ENCODE data around the gene NATD1. TPM values are rescaled to one million over a fixed set of nuclear protein-coding genes. Genes with fewer than 3 reads are reported as not detected.
"Not testable (repeated sequence)": the region's sequence is repeated elsewhere in the genome, so short reads cannot be mapped to it uniquely, and the experiment has no call there.

NATD1 gene
- total RNA-seq, 2 experiments from 2014 or later, result 1.8 to 1.9 TPM

DNA sequence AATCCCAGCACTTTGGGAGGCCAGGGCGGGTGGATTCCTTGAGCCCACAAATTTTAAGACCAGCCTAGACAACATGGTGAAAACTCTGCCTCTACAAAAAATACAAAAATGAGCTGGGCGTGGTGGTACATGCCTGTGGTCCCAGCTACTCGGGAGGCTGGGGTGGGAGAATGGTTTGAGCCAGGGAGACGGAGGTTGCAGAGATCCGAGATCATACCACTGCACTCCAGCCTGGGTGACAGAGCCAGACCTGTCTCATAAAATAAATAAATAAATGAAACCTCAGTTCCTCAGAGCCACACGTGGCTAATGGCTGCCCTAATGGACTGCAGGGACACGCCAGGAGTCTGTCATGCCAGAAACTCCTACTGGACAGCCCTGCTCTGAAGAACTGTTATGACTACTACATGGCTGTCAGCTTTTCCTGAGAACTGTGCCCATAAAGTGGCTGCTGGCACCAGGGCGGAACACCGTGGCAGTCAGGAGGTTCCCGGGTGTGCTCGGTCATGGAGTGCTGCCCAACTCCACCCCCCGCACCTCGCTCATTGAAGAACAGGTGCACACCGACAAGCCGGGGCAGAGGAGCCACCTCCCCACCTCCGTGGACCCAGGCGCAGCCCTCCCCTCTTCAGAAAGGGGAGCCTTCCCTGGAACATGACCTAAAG, 43.6 kb downstream of the NATD1 start:
- CTCF ChIA-PET, result interaction anchor here (1.9 kb wide), 1 partner anchor 82 kb away, joined by 5 read pairs; no protein-coding TSS in a partner anchor
- POLR2A ChIA-PET, result no interaction called here

DNA sequence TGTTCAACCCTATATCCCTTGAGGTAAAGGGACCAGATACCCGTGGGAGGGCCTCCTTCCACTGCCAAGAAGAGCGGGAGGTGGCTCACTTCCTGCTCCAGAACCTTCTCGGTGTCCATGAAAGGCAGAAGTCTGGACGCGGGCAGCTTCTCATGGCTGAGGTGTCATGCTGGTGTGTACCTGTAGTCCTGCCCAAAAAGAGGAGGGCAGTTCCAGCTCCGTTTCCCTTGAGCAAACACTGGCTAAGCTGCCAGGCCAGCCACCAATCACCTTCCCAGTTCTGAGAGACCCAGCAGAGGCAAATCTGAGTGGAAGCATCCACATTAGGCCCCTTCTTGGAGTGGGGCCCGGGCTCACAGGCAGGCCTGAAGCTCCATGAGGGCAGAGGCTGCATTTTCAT, 44.9 kb downstream of the NATD1 start:
- ChIA-PET POLR2A (interaction anchor here (0.7 kb wide), 1 partner anchor 59 kb away, joined by 7 read pairs; no protein-coding TSS in a partner anchor), CTCF (no interaction called here)

GRCh38 chr17:21204935-21205334, 48.3 kb downstream of the NATD1 start:
- ChIA-PET CTCF (no interaction called here), POLR2A (no interaction called here)

DNA sequence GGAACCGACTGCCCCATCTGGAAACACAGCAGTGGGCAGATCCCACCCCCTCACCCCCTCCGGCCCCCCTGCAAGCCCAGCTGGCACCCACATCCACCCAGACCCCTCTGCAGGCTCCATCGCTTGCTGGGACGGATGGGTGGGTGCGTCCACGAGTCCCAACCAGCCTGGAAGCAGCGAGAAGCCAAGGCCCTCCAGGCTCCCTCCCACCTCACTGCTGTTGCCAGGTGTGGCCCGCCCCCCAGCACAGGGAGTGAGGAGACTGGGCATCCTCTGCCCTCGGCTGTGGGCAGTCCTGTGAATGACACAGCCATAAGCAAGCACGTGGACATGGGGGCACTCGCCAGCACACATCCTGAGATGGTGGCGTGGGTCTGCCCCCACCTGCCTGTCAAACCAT, 50.7 kb downstream of the NATD1 start:
- POLR2A ChIA-PET, result no interaction called here
- CTCF ChIA-PET, result no interaction called here

DNA sequence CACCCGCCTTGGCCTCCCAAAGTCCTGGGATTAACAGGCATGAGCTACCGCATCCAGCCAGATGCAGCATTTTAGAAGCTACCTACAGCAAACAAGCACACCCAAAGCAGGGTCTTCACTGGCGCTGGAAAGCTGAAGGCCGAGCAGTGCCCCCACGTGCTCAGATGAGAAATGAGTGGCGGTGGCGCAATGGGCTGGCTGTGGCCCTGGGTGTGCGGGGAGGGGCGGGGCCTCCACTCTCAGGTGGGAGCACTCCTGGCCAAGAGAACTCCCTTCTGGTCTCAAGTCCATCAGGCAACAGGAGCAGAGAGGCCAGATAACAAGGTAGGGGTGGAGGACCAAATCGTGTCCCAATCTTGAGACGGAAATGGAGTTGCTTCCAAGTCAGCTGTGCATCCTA, 51.3 kb downstream of the NATD1 start:
- ChIA-PET POLR2A (interaction anchor here (0.6 kb wide), 1 partner anchor 24 kb away, joined by 3 read pairs; no protein-coding TSS in a partner anchor), CTCF (no interaction called here)

DNA sequence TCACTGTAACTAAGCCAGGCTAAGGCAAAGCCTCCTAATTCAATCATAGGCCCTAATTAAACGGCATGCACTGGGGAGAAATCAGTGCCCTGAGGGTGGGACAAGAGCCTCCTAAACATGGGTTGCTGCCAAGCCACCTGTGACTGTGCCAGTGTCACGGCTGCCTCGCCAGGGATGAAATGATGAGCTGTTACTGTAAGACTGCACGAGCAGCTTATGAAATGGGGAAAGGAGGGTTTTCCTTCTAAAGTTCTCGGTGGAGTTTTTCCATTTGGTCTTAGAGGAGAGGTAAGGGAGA, 52.0 kb downstream of the NATD1 start:
- ChIA-PET POLR2A (no interaction called here), CTCF (no interaction called here)

DNA sequence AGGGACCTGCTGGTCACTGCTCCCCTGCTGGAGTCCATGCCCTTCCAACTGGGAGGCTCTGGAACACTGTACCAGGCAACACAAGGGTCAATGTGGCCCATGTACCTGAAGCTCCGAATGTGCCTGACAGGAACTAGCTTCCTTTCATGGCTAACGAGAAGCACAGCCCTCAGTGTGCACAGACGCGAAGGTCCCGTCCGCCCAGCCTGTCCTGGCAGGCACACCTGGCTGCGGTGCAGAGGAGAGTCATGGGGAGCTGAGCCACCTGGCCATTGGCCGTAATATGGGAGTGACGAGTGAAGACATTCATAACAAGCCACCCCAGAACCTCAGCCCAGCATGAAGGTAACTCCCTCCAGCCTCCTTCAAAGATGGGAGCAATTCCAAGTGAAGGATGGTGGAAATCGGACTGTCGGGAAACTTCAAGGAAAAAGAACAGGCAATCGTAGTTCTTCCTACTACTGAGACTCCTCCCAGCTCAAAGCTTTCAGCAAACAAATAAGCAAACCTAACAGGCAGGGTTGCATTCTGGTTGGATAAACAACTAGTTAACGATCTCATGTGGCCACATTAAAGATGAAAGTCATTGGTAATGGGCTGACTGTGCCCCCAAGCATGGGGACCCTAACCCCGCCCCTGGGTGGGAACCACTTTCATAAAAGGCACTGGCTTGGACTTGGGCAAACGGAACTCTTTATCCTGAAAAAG, 52.5 kb downstream of the NATD1 start:
- POLR2A ChIA-PET, result no interaction called here
- CTCF ChIA-PET, result no interaction called here

DNA sequence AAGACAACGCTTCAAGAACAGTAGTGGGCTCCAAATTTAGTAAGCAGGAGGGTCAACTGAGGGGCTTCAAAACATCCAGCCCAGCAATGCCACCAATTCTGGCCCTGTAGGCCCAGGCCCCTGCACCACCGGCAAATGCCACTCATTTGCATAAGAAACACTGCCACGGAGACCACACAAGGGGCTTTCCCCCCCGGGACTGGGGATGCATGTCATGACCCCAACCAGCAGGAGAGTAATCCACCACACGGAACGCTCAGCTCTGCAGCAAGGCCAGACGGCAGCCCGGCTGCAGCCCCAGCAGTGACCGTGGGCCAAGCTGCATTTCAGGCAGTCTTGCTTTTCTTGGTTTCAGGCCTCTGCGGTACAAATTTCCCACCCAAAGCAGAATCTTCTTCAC, 53.4 kb downstream of the NATD1 start:
- ChIA-PET POLR2A (no interaction called here), CTCF (interaction anchor here (0.6 kb wide), 1 partner anchor 109 kb away, joined by 3 read pairs; no protein-coding TSS in a partner anchor)

GRCh38 chr17:21199311-21199710, 53.9 kb downstream of the NATD1 start:
- ChIA-PET CTCF (interaction anchor here (0.6 kb wide), 1 partner anchor 108 kb away, joined by 3 read pairs; no protein-coding TSS in a partner anchor), POLR2A (no interaction called here)

DNA sequence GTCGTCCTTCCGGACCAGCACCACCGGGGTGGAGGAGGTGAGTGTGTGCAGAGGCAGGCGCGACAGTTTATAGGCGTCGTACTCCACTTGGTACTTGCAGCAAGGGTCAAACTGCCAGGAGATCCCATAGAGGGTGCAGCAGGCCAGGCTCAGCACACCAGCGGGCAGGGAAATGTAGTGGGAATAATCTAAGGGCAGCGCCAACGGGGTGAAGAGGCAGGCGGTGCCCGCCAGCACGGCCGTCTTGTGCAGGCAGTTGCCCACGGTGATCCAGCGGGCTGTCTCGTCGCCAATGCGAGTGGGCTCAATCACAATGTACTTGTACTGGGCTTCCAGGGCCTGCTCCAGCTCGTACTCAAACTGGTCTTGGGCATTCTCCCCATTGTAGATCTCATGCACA, 54.8 kb downstream of the NATD1 start:
- POLR2A ChIA-PET, result no interaction called here
- CTCF ChIA-PET, result no interaction called here

DNA sequence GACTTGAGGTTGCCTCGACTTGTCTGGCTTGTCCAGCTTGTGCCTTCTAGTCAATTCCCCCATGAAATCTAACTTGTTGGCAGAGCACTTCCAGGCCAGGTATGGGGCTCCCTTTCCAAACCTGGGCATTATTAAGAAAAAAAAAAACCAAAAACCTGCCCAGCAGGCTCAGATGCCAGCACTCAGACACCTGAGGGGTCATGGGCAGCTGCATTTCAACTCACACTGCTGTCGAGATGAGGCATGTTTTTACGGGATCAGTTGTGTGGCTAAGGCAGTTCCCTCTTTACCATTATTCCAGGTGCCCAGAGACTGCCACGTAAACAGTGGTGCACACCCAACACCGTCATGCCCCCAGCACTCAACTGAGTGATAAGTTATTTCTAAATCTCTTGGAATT, 57.1 kb downstream of the NATD1 start:
- CTCF ChIA-PET, result no interaction called here
- POLR2A ChIA-PET, result no interaction called here

DNA sequence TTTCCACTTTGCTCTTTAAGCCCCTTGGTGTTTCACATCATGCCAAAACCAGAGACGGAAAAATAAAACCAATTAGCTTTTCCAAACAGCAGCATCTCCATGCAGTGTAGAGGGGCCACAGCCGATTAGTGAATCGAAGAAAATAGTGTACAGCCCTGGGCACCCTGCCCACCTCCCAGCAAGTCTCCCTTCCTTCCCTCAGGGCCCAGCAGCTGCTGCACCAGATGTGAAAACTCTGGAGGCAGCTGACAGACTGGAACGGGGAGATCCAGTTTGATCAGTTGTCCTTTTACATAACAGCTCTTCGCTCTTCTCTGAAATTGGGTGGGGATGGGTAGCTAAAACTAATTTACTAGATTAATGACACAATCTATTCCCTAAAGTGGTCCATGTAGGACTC, 58.5 kb downstream of the NATD1 start:
- CTCF ChIA-PET, result no interaction called here
- POLR2A ChIA-PET, result no interaction called here

GRCh38 chr17:21194226-21194625, 59.0 kb downstream of the NATD1 start:
- ChIA-PET CTCF (no interaction called here), POLR2A (no interaction called here)

DNA sequence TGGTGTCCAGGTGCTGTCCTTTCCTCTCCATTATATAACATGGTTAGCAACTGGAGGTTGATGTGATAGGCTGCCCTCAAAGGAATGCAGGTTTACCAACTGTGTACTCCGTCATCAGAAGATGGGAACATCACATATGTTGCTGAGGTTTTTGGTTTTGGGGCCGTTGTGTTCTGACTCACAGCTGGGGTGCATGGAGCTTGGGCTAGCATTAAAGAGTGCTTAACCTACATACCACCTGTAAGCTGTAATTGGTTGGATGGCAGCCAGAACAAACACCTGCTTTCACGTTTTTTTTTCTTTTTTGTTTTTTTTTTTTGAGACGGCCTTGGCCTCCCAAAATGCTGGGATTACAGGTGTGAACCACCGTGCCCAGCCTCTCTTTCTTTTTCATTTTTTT, 60.2 kb downstream of the NATD1 start:
- CTCF ChIA-PET, result no interaction called here
- POLR2A ChIA-PET, result no interaction called here

DNA sequence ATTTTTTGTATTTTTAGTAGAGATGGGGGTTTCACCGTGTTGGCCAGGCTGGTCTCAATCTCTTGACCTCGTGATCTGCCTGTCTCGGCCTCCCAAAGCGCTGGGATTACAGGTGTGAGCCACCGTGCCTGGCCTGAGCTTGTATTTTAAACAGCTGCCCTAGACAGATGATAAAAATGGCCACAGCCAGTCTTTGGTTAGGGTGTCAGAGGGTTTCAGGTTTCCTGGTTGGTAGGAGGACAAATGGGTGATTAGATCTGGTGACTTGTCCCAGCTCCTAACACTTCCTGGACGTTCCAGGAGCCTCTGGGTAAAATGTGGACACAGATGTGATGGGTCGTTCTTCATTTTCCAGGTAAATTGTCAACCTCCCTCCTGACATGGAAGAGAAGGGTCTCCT, 60.8 kb downstream of the NATD1 start:
- POLR2A ChIA-PET, CTCF ChIA-PET: not testable (repeated sequence)

DNA sequence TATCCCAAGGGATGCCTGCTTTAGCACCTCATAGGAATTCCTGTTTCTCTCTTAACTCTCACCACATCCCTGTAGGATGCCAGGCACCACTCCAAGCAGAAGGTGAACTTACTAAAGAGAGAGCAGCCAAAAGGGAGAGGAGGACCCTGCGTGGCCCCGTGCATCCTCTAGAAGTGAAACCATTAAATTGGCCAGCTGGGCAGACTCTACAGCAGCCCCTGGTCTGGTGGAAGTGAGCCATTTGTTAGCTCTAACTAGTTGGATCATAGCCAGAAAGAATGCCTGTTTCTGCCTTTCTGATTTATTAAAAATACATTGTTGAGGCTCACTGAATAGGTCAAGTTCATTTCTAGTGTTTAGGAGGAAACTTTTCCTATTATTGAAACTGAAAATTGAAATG, 61.5 kb downstream of the NATD1 start:
- CTCF ChIA-PET, result no interaction called here
- POLR2A ChIA-PET, result no interaction called here

GRCh38 chr17:21190078-21190477, 63.1 kb downstream of the NATD1 start:
- POLR2A ChIA-PET, result no interaction called here
- CTCF ChIA-PET, result interaction anchor here (0.6 kb wide), 1 partner anchor 14 kb away, joined by 4 read pairs; no protein-coding TSS in a partner anchor

DNA sequence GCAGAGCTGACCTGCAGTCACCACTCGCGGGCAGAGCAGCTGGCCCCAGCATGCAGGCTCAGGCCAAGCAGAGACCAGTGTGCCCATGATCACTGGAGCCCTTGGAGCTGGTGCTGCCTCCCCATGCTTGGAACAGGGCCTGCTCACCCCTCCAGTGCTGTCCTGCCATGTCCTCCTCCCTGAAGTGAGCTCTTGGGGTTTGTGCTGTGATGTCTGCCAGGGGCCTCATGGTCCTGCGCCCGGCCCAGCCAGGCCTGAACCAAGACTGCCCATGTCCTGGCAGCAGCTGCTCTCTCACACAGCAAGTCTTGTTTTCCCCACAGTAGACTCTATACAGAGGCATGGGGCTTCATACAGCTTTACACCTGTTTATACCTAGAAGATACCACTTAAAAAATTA, 63.8 kb downstream of the NATD1 start:
- POLR2A ChIA-PET, result no interaction called here
- CTCF ChIA-PET, result interaction anchor here (0.6 kb wide), 1 partner anchor 15 kb away, joined by 5 read pairs; no protein-coding TSS in a partner anchor

Measured in activated CD8-positive, alpha-beta memory T cell treated with anti-CD3 and anti-CD28 coated beads for 36 hours (primary cell).